ENCODE results near the gene NCAM1.

GRCh38 chr11:113147249-113147648 is 186.0 kb downstream of the NCAM1 start:
- TF ChIP-seq CTCF (IDR thresholded peaks at IDR 0.05) (no peak), POLR2A (IDR thresholded peaks at IDR 0.05) (no peak)

Measured in right lobe of liver (tissue), 4 donors.